Measurements from ENCODE around the gene OTOS.

Gene OTOS

GRCh38 chr2:240111253-240111652 is 29.2 kb downstream of the OTOS start:
- DNase-seq: no peak

- no peak for DNase-seq
Observed at GRCh38 chr2:240109386-240109785, 31.1 kb downstream of the OTOS start.

- DNase-seq: no peak
Observed at GRCh38 chr2:240107477-240107796, 33.0 kb downstream of the OTOS start.

- DNase-seq: no peak
Observed at GRCh38 chr2:240106765-240107476, 33.5 kb downstream of the OTOS start.

GRCh38 chr2:240105982-240106381 is 34.5 kb downstream of the OTOS start:
- no peak for DNase-seq

GRCh38 chr2:240103136-240103535 is 37.3 kb downstream of the OTOS start:
- DNase-seq: no peak

- no peak for DNase-seq
Observed at GRCh38 chr2:240098349-240098748, 42.1 kb downstream of the OTOS start.

- DNase-seq: no peak
Observed at GRCh38 chr2:240095556-240096523, 44.6 kb downstream of the OTOS start.

GRCh38 chr2:240089306-240089705 is 51.2 kb downstream of the OTOS start:
- no peak for DNase-seq
